GM18867 (cell line): ENCODE results near the gene DNAJA3.

Experiments used
- ATAC-seq: cut with Tn5 transposase; IDR thresholded peaks from one replicate; pipeline ENCODE4 v1.9.1; 2021; ENCODE audit warnings: mild to moderate bottlenecking, moderate library complexity; ENCODE audit not compliant: unreplicated experiment

Gene DNAJA3

GRCh38 chr16:4472880-4473279 lies 47.2 kb downstream of the DNAJA3 start:
- no peak for ATAC-seq

- ATAC-seq = peak; percentile 44
Observed at GRCh38 chr16:4474192-4474961, 48.7 kb downstream of the DNAJA3 start, which contains the start of gene NMRAL1. Gene NMRAL1, minus strand, starts transcription at chr16:4474625. Its CDS starts 493 bp downstream, at chr16:4474132.

GRCh38 chr16:4475880-4476788 lies 50.5 kb downstream of the DNAJA3 start, which contains the start of gene HMOX2:
Gene HMOX2, plus strand, starts transcription at chr16:4476398. Its CDS starts 29,127 bp downstream, at chr16:4505525.
- peak; percentile 88 for ATAC-seq

DNA sequence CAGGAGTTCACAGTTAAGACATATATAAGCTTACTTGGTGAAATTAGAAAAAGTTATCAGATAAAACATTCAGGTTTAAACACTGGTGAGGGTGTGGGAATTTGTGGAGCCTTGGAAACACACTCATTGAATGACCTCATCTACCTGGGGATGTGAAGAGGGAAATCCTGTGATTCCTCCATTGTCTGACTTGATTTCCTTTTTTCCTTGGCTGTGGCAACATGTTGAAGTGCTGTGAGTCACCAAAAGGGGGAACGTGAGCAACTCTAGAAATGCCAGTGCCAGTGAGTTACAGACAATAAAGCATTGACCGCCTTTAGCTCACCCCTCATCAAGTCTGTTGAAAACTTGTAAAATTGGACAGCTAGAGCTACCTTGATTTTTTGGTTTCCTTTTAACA lies 52.3 kb downstream of the DNAJA3 start:
- no peak for ATAC-seq

GRCh38 chr16:4481526-4481925 lies 55.9 kb downstream of the DNAJA3 start:
- ATAC-seq = no peak

DNA sequence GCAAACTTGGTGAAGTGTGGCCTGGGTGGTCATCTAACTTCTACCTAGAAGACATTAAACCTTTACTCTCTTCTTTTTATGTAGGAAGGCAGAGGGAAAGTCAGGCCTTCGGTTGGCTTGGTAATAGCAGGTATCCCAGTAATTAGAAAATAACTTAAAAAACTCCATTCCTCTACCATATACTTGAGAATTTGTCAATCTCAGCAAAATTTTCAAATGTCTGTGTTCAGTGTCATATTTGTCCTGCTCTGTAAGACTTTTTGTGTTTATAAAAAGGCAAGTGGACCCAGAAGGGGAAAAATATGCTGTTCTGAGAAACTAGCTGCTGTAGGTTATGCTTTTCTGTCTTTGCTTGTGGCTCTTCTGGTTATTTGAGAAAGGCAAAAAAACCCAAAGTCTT lies 56.3 kb downstream of the DNAJA3 start:
- ATAC-seq = no peak

DNA sequence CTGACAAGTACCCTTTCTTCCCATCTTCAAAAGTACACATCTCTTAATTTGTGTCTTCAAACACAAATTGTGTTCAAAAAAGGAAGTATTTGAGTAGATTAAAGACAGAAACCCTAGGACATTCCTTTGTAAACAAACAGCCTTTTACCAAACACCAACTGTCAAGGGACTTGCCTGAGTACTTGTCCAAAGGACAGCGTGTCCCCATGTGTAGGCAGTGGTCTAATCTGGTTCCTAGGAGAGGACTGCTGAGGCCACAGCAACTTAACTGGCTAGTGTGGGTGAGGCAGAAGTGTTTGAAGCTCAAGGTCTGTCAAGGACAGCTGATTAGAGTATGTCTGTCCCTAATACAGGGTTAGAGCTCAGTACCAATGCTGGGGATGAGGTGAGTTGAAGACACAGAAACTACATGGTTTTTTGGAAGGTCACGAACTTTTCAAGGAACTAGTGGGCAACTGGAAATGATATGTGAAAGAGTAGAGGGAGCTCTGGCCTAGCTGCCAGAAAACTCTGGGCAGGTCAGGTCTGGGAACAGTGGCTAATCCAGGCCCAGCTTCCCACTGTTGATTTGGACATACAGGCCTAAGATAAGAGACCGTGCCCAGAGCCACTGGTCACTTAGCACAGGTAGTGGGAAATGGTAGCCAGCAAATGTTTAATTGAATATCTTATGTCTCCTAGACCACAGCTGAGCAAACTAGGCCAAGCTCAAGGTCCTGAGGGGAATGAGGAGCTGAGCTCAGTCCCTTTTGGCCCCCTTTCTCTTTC lies 60.6 kb downstream of the DNAJA3 start:
- ATAC-seq = no peak

GRCh38 chr16:4487955-4488498 lies 62.4 kb downstream of the DNAJA3 start:
- no peak for ATAC-seq

DNA sequence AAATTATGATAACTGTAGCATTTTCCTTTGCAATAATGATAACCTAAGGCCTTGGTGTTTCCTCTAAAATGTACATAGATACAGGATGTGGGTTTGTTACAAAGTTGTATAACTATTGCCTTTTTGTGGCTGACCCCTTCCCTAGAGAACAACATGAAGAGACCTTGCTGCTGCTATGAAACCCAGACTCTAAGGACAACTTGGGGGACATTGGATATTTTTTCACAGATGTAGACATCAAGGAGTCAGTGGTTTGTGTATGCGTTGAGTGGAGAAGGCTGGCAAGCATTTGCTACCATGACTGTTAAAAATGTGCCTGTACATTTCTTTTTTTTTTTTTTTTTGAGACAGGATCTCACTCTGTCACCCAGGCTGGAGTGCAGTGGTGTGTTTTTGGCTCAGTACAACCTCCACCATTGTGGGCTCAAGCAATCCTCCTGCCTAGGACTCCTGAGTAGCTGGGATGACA lies 62.9 kb downstream of the DNAJA3 start:
- ATAC-seq = no peak

GRCh38 chr16:4489030-4489429 lies 63.4 kb downstream of the DNAJA3 start:
- no peak for ATAC-seq

DNA sequence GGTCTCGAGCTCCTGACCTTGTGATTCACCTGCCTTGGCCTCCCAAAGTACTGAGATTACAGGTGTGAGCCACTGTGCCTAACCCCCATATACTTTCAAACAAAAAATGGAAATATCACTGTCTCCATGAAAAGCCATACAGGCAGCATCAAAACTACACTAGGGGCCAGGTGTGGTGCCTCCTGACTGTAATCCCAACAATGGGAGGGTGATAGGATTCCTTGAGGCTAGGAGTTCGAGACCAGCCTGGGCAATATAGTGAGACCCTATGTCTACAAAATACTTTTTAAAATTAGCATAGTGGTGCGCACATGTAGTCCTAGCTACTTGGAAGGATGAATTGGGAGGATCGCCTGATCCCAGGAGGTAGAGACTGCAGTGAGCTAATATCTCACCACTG lies 66.2 kb downstream of the DNAJA3 start:
- ATAC-seq = no peak

GRCh38 chr16:4494746-4495490 lies 69.2 kb downstream of the DNAJA3 start:
- ATAC-seq = no peak

GRCh38 chr16:4495766-4496165 lies 70.1 kb downstream of the DNAJA3 start:
- ATAC-seq = no peak

- no peak for ATAC-seq
Observed at GRCh38 chr16:4496305-4496704, 70.6 kb downstream of the DNAJA3 start.

DNA sequence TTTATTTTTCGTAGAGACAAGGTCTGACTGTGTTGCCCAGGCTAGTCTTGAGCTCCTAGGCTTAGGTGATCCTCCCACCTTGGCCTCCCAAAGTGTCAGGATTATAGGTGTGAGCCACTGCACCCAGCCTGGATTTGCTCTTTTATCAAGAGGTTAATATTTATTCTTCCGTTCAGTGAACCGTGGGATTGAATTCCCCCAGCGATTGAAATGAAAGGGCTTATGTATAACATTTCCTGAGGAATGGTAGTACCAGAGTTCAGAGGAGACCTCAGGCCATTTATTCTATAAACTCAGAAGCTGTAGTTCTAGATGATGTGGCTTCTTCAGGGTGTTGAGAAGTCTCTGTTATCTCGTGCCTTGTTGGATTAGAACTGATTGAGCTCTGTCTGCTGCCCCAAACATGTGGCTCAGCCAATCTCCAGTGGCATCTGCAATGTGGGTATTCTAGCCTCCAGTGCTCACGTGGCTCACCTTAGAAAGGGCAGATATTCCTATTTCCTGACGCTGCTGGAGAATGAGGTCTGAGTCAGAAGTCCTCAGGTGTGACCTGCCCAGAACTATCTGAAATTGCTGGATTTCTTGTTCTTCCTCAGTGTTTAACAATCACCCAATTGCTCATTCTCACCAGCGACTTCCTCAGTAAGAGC lies 73.0 kb downstream of the DNAJA3 start:
- no peak for ATAC-seq

- no peak for ATAC-seq
Observed at GRCh38 chr16:4499196-4499555, 73.5 kb downstream of the DNAJA3 start.

GRCh38 chr16:4500272-4500671 lies 74.6 kb downstream of the DNAJA3 start:
- no peak for ATAC-seq

DNA sequence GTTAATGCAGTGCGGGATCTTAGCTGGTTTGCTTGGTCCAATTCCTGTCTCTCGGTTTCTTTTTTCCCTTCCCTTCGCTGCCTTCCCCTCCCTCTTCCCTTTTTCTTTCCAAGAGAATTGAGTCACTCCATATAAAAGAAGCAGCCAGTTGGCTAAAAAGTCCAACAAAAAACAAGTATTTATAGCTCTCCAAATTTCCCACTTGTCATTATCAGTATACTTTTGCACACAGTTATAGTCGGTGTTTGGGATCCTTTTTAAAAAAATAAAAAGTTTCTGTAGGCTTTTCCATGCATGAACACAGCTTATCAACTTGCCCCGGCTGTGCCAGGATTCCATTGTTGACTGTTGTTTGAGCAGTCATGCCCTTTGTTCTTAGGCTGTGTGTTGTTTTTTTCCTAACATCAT lies 75.4 kb downstream of the DNAJA3 start:
- no peak for ATAC-seq

GRCh38 chr16:4505356-4506147 lies 79.9 kb downstream of the DNAJA3 start:
- ATAC-seq = peak; percentile 77
